ENCODE measurements around the gene DDX4. TPM values are rescaled to one million over a fixed set of nuclear protein-coding genes. Genes with fewer than 3 reads are reported as not detected.

DDX4 gene
- total RNA-seq, 1 donor from 2014 or later: not detected

GRCh38 chr5:55855509-55855908 is 117.6 kb downstream of the DDX4 start:
- Histone ChIP-seq H3K36me3 (no peaks in the 10 kb centered on the region), H3K9me3 (no peaks in the 10 kb centered on the region), H3K4me3 (no peak overlapping the region), H3K27me3 (no peaks in the 10 kb centered on the region), H3K27ac (no peak overlapping the region), H3K4me1 (no peaks in the 10 kb centered on the region)
- no peak for DNase-seq (ENCODE audit: low spot score in 2 of 2)
- intact Hi-C loops (cut with DNase I): no loop called here
- TF ChIP-seq CTCF (IDR thresholded peaks at IDR 0.05): no peak

GRCh38 chr5:55856516-55857246 is 118.8 kb downstream of the DDX4 start:
- H3K27ac ChIP-seq: no peak overlapping the region
- intact Hi-C loops (cut with DNase I): no loop called here
- TF ChIP-seq CTCF (IDR thresholded peaks at IDR 0.05): no peak
- no peaks in the 10 kb centered on the region for H3K36me3 ChIP-seq
- no peak for DNase-seq (ENCODE audit: low spot score in 2 of 2)
- no peaks in the 10 kb centered on the region for H3K9me3 ChIP-seq
- no peaks in the 10 kb centered on the region for H3K27me3 ChIP-seq
- no peaks in the 10 kb centered on the region for H3K4me1 ChIP-seq
- H3K4me3 ChIP-seq: no peak overlapping the region

- H3K9me3 ChIP-seq: no peaks in the 10 kb centered on the region
- H3K27ac ChIP-seq: no peak overlapping the region
- no peak for DNase-seq (ENCODE audit: low spot score in 2 of 2)
- H3K4me1 ChIP-seq: no peaks in the 10 kb centered on the region
- intact Hi-C loops (cut with DNase I): no loop called here
- no peak overlapping the region for H3K4me3 ChIP-seq
- no peak for TF ChIP-seq CTCF (IDR thresholded peaks at IDR 0.05)
- H3K27me3 ChIP-seq: no peaks in the 10 kb centered on the region
- H3K36me3 ChIP-seq: no peaks in the 10 kb centered on the region
These were observed 119.4 kb downstream of the DDX4 start for GRCh38 chr5:55857247-55857640.

- DNase-seq (ENCODE audit: low spot score in 2 of 2): no peak
- no peaks in the 10 kb centered on the region for H3K4me1 ChIP-seq
- no peak overlapping the region for H3K27ac ChIP-seq
- no peak for TF ChIP-seq CTCF (IDR thresholded peaks at IDR 0.05)
- intact Hi-C loops (cut with DNase I): no loop called here
- no peaks in the 10 kb centered on the region for H3K9me3 ChIP-seq
- H3K36me3 ChIP-seq: no peaks in the 10 kb centered on the region
- H3K4me3 ChIP-seq: no peak overlapping the region
- H3K27me3 ChIP-seq: no peaks in the 10 kb centered on the region
These were observed 120.2 kb downstream of the DDX4 start for GRCh38 chr5:55858104-55858503.

GRCh38 chr5:55860288-55860687 is 122.4 kb downstream of the DDX4 start:
- no peak overlapping the region for H3K27ac ChIP-seq
- DNase-seq (ENCODE audit: low spot score in 2 of 2): no peak
- H3K36me3 ChIP-seq: no peaks in the 10 kb centered on the region
- intact Hi-C loops (cut with DNase I): no loop called here
- no peaks in the 10 kb centered on the region for H3K4me1 ChIP-seq
- H3K9me3 ChIP-seq: no peaks in the 10 kb centered on the region
- no peak overlapping the region for H3K4me3 ChIP-seq
- no peak for TF ChIP-seq CTCF (IDR thresholded peaks at IDR 0.05)
- H3K27me3 ChIP-seq: no peaks in the 10 kb centered on the region

- no peaks in the 10 kb centered on the region for H3K27me3 ChIP-seq
- TF ChIP-seq CTCF (IDR thresholded peaks at IDR 0.05): no peak
- no peaks in the 10 kb centered on the region for H3K9me3 ChIP-seq
- H3K4me3 ChIP-seq: no peak overlapping the region
- H3K27ac ChIP-seq: no peak overlapping the region
- DNase-seq (ENCODE audit: low spot score in 2 of 2): no peak
- no peaks in the 10 kb centered on the region for H3K4me1 ChIP-seq
- no peaks in the 10 kb centered on the region for H3K36me3 ChIP-seq
- intact Hi-C loops (cut with DNase I): no loop called here
These were observed 122.8 kb downstream of the DDX4 start for GRCh38 chr5:55860709-55861108.

Measured in ascending aorta (tissue), 2 donors.